A673 (cell line): Measurements from ENCODE around the gene MSI2.

ENCODE experiments used
- EZH2 ChIP-seq: fragments of 200-600 bp; sonication (generic); IDR thresholded peaks from 2 replicates; pipeline ENCODE4 v1.6.1; 2017; ENCODE audit warnings: borderline replicate concordance, low read depth, mild to moderate bottlenecking, mixed read lengths, antibody characterized with exemption, low read length; ENCODE audit not compliant: poor library complexity, severe bottlenecking
- TF ChIP-seq, protein P1 (sequence below): fragments of 300-800, 200-600 bp; sonication (generic); conservative IDR thresholded peaks from 2 replicates; pipeline ENCODE4 v1.5.1; 2017; ENCODE audit warnings: low read depth, mild to moderate bottlenecking, antibody characterized with exemption, low read length, moderate library complexity, mixed read lengths

- TF ChIP-seq, protein P1, sequence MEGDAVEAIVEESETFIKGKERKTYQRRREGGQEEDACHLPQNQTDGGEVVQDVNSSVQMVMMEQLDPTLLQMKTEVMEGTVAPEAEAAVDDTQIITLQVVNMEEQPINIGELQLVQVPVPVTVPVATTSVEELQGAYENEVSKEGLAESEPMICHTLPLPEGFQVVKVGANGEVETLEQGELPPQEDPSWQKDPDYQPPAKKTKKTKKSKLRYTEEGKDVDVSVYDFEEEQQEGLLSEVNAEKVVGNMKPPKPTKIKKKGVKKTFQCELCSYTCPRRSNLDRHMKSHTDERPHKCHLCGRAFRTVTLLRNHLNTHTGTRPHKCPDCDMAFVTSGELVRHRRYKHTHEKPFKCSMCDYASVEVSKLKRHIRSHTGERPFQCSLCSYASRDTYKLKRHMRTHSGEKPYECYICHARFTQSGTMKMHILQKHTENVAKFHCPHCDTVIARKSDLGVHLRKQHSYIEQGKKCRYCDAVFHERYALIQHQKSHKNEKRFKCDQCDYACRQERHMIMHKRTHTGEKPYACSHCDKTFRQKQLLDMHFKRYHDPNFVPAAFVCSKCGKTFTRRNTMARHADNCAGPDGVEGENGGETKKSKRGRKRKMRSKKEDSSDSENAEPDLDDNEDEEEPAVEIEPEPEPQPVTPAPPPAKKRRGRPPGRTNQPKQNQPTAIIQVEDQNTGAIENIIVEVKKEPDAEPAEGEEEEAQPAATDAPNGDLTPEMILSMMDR, result no peak
- TF ChIP-seq EZH2, result no peak
Observed at GRCh38 chr17:57366558-57367351, 110.4 kb downstream of the MSI2 start.
